ENCODE results near the gene CHD6. TPM values are rescaled to one million over a fixed set of nuclear protein-coding genes. Genes with fewer than 3 reads are reported as not detected.

CHD6 gene
- total RNA-seq, 6 donors from 2014 or later: 25.4 to 62.9 (median 35.3) TPM

DNA sequence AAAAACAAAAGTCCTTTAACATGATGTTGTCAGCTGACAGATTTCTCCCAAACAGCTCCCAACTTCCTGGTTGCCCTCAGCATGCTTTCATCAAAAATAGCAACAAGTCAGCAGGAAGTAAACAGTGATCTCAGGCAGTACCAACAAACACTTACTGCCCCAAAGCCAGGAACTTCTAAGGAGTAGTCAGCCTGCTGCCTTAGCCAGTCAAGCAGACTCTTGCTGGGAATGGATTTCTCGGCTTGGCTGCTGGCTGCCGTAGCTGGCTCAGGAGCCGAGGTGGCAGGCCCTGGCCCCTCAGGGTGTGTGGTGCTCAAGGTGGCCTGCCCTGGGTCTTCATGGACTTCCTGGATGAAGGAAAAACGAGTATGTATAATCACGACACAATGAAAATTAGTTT, 205.0 kb downstream of the CHD6 start:
- Histone ChIP-seq H3K9me3 (no peaks in the 10 kb centered on the region), H3K36me3 (peaks cover 29 to 97% (median 81%) of the 10 kb centered on the region in 4 donors), H3K4me1 (peaks cover 0 to 7% (median 0%) of the 10 kb centered on the region in 4 donors), H3K27me3 (no peaks in the 10 kb centered on the region), H3K4me3 (no peak overlapping the region), H3K27ac (no peak overlapping the region)
- ATAC-seq (ENCODE audit: low FRiP score in 2 of 2): no peak
- DNase-seq: no peak
- TF ChIP-seq POLR2AphosphoS5 (IDR thresholded peaks at IDR 0.05) (no peak), EP300 (IDR thresholded peaks at IDR 0.05) (no peak), POLR2A (IDR thresholded peaks at IDR 0.05) (no peak)
- TF ChIP-seq, protein P1, sequence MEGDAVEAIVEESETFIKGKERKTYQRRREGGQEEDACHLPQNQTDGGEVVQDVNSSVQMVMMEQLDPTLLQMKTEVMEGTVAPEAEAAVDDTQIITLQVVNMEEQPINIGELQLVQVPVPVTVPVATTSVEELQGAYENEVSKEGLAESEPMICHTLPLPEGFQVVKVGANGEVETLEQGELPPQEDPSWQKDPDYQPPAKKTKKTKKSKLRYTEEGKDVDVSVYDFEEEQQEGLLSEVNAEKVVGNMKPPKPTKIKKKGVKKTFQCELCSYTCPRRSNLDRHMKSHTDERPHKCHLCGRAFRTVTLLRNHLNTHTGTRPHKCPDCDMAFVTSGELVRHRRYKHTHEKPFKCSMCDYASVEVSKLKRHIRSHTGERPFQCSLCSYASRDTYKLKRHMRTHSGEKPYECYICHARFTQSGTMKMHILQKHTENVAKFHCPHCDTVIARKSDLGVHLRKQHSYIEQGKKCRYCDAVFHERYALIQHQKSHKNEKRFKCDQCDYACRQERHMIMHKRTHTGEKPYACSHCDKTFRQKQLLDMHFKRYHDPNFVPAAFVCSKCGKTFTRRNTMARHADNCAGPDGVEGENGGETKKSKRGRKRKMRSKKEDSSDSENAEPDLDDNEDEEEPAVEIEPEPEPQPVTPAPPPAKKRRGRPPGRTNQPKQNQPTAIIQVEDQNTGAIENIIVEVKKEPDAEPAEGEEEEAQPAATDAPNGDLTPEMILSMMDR (IDR thresholded peaks at IDR 0.05): no peak
- WGBS, 2 donors: 84 to 92% methylated on average over 5 of the region's 5 CpGs

GRCh38 chr20:41412324-41413120, 205.7 kb downstream of the CHD6 start:
- no peak overlapping the region for H3K4me3 ChIP-seq
- H3K4me1 ChIP-seq: peaks cover 0 to 7% (median 0%) of the 10 kb centered on the region in 4 donors
- H3K36me3 ChIP-seq: peaks cover 29 to 100% (median 84%) of the 10 kb centered on the region in 4 donors
- no peak overlapping the region for H3K27ac ChIP-seq
- TF ChIP-seq POLR2A (IDR thresholded peaks at IDR 0.05): no peak
- no peak for TF ChIP-seq POLR2AphosphoS5 (IDR thresholded peaks at IDR 0.05)
- no peak for TF ChIP-seq EP300 (IDR thresholded peaks at IDR 0.05)
- TF ChIP-seq, protein P1 (IDR thresholded peaks at IDR 0.05): no peak
- 95 to 98% methylated on average over 12 of the region's 12 CpGs for WGBS, 2 donors
- no peaks in the 10 kb centered on the region for H3K27me3 ChIP-seq
- ATAC-seq (ENCODE audit: low FRiP score in 2 of 2) (no peak), DNase-seq (no peak)
- H3K9me3 ChIP-seq: no peaks in the 10 kb centered on the region

GRCh38 chr20:41411391-41411847, 206.8 kb downstream of the CHD6 start:
- TF ChIP-seq, protein P1 (IDR thresholded peaks at IDR 0.05): peak in 3 of 6 experiments; percentile 25 to 28 (median 27)
- TF ChIP-seq EP300 (IDR thresholded peaks at IDR 0.05): no peak
- no peak for TF ChIP-seq POLR2A (IDR thresholded peaks at IDR 0.05)
- no peak overlapping the region for H3K4me3 ChIP-seq
- DNase-seq (no peak), ATAC-seq (ENCODE audit: low FRiP score in 2 of 2) (no peak)
- H3K27me3 ChIP-seq: no peaks in the 10 kb centered on the region
- H3K4me1 ChIP-seq: peaks cover 0 to 8% (median 6%) of the 10 kb centered on the region in 4 donors
- no peaks in the 10 kb centered on the region for H3K9me3 ChIP-seq
- WGBS, 2 donors: 36 to 44% methylated on average over 2 of the region's 2 CpGs
- peaks cover 29 to 100% (median 86%) of the 10 kb centered on the region in 4 donors for H3K36me3 ChIP-seq
- no peak overlapping the region for H3K27ac ChIP-seq

DNA sequence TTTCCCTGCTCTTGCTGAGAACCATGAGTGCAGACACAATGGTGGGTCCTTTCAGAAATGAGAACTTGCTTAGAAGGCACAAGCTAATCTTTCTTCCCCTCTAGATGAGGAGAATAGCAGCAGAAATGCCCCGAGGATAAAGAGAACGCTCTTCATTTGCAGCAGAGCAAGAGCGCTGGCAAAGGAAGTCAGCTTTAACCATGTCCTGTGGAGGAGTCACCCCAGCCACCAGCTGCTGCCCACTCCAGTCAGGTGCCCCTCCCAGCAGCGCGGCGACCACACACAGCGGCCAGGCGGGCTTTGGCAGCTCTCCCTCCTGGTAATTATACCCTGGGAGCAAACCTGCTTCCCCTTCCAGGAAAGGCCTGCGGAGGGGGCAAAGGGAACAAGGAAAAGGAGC, 209.2 kb downstream of the CHD6 start:
- H3K4me3 ChIP-seq: no peak overlapping the region
- DNase-seq (peak in 1 of 2 donors; percentile 62), ATAC-seq (ENCODE audit: low FRiP score in 2 of 2) (no peak)
- WGBS, 2 donors: 46 to 67% methylated on average over 4 to 9 of the region's 9 CpGs
- H3K27me3 ChIP-seq: no peaks in the 10 kb centered on the region
- H3K4me1 ChIP-seq: peaks cover 0 to 8% (median 6%) of the 10 kb centered on the region in 4 donors
- H3K27ac ChIP-seq: no peak overlapping the region
- H3K9me3 ChIP-seq: no peaks in the 10 kb centered on the region
- TF ChIP-seq POLR2A (IDR thresholded peaks at IDR 0.05) (no peak), EP300 (IDR thresholded peaks at IDR 0.05) (no peak), POLR2AphosphoS5 (IDR thresholded peaks at IDR 0.05) (no peak)
- TF ChIP-seq, protein P1 (IDR thresholded peaks at IDR 0.05): no peak
- peaks cover 21 to 100% (median 83%) of the 10 kb centered on the region in 4 donors for H3K36me3 ChIP-seq

Data from upper lobe of left lung (tissue), 6 donors.